Stimulated activated CD4-positive, alpha-beta T cell treated with anti-CD3 and anti-CD28 coated beads, TNF-alpha, amount 100 ng/mL, for 48 hours (primary cell): ENCODE measurements around the gene ARHGEF28.

Experiments used
- DNase-seq, 3 donors: peaks; one replicate each; pipeline ENCODE4 v3.0.0-alpha.2; 2020; ENCODE audit warnings: low read depth in 3 of 3

ARHGEF28 gene

DNA sequence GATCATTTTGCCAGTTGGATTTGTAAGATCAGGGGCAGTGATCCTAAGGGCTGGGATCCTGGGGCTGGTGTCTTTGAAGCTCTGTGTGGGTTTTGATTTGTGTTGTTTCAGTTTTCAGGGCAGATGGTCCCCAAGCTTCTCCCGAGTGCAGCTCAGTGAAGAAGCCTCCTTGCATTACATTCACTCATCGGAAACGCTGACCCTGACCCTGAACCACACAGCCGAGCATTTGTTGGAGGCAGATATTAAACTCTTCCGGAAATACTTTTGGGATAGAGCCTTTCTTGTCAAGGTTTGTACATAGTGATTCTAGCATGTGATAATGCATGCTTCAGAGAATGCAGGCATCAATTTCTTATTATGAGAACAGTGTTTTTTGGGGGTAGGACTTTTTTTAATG lies 150.4 kb downstream of the ARHGEF28 start:
- no peak for DNase-seq

DNA sequence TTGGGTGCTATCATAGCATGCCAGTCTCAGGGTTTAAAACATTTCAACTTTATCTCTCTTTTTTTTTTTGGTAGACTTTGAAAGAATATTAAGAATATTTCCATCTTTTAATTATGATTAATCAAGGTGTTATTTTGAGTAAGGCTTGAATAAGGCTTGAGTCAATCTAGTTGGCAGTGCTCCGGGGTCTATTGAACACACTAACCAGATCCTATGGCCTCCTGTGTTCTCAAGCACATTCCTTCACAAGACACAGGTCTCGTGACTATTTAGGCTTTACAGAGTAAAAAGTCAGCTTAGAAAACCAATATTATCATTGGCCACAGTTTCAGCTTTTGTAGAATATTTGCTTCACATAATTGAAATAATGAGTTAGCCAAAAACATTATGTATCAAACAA lies 151.2 kb downstream of the ARHGEF28 start:
- no peak for DNase-seq

DNA sequence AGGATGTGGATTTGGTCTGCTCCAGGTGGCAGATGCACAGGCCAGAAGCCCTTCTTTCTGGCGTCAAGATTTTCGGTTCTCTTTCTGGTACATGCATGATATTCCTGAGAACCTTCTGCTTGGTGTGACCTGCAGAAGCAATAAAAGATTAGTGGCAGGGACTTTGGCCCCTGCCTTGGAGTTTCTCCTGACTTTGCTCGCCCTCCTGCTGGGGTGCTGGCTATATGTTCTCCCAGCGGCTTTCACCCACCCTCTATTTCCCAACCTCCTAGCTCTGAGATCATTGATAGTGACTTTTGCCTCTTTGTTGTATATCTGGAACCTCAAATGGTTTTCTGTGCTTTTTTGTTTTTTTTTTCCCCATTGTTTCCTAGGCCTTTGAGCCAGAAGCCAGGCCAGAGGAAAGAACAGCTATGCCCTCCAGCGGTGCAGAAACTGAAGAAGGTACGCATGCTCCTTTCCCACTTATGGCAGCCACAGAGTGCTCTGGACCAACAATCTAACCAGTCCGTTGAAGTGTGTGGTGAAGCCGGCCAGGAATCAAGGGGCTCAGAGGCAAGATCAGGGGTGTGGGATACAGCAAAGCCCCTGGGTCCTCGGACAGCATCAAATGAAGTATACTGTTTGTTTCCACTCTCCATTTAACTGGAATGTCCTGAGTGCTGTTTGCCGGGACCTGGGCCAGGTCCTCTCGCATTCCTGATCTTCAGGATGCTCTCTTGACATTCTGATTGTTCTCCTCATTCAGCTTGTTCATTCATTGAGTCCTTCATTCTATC lies 154.5 kb downstream of the ARHGEF28 start:
- DNase-seq = no peak

DNA sequence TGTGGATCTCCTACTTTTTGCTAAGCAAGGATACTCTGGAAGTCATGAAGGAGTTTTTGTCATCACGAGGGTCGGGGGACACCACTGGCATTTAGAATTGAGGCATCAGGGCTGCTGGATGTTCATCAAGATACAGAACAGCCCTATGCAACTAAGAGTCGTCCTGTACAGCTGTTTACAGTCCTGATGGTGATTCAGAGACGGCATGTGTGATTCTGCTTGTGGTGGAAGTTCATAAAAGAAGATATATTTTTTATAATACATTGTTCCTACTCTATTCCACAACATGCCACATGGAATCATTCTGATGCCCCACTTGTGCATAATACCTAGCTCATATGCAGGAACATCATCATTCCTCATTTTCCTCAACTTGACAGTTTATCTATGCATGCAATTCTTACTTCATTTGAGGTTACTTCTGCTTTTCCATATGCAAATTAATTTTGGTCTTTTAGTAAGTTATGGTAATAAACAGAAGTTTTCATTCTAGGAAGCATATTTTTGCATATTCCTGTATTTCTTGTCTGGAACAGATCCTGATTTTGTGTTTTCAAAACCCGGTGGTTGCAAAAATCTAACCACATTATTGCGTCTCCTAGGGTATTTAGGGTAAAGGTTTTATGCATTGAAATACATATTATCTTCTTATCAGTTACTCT lies 155.2 kb downstream of the ARHGEF28 start:
- no peak for DNase-seq

DNA sequence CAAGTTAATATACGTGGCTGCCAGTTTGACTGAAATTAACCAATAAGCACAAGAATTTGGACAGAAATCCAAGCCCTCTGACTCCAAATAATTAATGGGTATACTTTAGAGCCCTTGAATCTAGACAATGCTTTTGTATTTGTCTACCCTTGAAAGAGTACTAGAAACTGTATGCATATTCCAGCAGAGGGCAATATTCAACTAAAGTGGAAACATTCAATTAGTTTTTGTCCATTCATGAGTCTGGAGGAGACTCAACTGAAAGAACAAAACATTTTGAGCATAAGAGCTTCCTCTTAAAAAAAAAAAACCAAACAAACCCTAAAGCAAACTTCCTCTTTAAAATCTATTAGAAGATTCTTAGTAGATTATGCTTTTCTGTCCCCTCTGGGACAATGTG lies 157.8 kb downstream of the ARHGEF28 start:
- no peak for DNase-seq

DNA sequence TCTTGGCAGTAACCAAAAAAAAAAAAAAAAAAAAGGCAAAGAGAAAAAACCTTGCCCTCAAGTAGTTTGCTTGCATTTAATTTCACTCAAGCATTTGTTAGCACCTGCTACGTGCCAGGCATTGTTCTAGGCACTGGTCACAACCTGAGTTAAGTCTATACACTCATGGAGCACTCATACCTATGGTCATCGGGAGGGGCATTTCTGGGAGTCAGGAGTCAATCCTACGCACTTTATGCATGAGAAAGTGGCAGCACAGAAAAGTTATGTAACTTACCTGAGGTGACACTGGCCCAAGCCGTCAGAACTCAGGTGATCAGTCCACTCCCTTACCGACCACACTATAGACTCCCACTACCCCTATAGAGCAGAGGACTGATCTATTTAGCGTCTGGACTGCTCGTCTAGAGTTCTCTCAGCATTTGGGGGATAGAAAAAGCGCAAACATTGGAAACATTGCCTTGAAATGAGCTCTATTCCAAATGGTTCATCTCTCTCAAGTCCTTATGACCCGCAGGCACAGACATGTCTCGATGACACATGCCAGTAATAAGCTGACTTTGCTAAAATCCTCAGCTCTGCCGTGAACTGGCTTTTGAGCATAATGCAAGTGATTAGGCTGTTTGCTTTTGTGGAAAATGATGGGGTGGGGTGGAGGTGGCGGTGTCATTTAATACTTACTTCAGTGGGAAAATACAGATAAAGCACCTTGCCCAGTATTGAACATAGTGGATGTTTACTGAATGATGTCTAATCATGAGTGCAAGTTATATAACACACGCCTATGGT lies 160.2 kb downstream of the ARHGEF28 start:
- DNase-seq = no peak

DNA sequence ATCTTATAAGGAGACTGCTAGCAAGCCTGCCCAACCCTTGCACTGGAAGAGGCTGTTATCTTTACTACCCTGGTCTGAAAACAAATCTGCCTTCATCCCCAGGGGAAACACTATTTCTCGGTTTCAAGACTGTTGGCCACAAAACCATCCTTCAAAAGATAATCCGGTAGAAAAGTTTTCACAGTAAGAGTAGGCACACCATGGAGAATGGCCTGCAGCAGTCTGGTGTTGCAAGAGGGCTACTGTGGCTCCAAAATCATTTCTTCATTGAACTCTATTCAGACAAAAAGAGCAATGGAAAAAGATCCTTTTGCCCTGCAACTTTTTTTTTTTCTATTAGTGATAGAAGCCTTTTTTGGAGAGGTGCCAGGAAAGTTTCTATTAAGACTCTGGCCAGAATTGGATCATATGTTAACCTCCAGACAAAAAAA lies 163.9 kb downstream of the ARHGEF28 start:
- no peak for DNase-seq

DNA sequence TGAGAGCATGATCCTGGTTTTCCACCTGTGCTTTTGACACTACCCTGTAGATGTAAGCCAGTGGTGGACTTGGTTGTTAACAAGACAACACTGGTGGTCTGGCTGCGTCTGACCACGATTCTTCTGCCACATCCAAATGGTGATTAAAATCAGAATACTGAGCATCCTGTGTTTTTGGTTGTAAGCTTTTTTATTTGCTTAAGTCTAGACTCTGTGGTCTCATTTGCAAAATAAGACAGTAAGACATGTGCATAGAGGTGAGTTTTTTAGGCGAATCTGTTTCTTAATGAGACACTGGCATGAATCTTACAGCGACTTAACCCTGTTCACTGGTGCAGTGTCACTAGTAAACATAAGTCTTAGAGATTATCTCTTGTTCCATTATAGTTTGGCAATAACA lies 165.4 kb downstream of the ARHGEF28 start:
- DNase-seq = no peak

DNA sequence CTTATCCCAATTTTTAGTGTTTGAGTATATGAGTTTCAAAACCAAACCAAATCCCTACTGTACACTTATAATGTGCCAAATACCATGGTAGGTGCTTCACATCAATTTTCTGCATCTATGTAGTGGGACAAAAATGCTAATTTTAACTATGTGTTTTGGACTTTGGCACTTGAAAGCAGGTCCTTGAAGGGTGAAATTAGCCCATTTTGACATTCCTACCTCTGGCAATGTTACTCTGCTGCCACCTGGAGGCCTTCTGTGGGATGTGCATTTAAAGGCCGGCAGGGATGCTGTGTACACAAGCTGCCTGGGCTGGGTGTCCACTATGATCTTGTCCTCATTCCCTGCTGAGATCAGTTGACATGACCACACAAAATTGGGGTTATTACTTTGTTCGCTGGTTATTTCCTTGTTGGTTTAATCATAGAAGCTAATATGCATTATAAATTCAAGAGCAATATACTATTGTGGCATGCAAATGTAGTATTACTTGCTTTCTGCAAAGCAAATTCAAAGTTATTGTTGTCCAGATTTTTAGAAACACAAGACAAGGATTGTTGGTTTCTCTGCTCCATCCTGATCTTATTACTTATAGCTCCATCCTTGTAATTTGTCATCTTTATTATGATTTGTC lies 166.8 kb downstream of the ARHGEF28 start:
- peak; percentile 11 to 42 (median 36) for DNase-seq

DNA sequence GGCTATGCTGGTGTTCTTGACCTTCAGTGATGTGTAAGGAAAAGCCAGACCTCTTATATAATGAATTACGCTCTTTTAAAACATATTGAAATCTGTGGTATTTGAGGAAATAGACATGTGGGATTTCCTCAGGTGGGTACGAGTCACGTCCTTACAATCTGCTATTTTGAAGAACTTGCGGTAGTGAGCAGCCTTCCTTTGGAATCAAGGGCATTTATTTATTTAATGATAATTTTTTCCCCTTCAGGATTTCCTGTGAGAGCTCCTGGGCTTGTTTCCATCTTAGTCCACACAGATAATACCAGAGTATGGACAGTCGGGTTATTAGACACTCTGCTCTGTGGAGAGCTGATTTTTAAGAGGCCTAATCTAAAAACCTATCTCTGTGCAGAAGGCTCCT lies 167.9 kb downstream of the ARHGEF28 start:
- DNase-seq = no peak

DNA sequence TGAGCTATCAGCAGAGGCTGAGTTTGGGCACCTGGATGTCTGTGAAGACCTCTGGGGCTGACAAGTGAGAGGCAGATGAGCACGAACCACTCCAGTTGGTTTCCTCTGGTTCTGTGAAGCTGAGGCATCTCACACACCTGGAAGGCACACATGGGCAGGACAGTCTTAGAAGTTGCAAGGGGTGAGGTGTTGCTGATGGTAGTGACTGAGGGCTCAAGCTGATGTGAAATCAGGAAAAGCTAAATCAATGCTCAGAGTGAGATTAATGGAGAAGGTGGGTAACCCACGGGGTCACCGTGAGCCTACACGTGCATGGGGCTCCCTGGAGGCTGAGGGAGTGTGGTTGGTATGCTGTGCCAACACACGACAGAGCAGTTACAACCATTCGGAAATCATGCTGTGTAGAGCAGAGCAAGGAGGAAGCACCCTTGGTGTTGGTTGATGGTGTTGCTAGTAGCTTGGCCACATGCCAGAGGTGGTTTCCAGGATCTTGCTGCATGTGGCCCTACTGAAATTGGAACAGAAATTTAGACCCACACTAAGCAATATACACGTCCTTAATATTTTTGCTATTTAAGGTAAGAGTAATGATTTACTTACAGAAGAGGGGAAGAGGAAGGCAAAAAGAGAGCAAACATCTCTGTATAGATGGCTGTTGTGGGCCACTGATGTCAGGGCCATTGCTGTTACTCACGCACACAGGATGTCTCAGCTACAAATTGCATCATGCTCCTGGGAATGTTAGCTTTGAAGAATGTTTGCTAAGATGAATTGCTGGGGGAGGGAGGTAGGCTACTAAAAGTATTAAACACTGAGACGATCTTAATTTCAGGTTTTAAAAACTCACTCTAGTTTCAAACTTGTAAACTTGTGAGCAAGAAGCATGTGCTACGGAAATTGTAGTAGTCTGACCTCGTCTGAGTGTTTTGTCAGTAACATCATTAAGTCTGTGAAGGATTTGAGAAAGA lies 170.5 kb downstream of the ARHGEF28 start:
- no peak for DNase-seq

DNA sequence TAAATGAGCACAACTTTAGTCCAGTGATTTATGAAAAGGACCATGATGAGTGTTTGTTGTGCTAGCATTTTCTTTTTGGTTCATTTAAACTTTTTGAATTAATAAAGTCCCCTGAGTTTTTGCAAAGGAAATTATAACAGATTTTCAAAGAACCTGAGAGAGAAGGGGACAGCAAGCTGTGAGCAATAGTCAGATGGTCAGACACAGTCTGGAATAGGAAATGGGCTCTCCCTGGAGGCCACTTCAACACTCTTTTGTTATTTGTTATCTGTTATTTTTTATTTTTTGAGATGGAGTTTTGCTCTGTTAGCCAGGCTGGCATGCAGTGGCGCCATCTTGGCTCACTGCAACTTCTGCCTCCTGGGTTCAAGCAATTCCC lies 171.1 kb downstream of the ARHGEF28 start:
- no peak for DNase-seq

DNA sequence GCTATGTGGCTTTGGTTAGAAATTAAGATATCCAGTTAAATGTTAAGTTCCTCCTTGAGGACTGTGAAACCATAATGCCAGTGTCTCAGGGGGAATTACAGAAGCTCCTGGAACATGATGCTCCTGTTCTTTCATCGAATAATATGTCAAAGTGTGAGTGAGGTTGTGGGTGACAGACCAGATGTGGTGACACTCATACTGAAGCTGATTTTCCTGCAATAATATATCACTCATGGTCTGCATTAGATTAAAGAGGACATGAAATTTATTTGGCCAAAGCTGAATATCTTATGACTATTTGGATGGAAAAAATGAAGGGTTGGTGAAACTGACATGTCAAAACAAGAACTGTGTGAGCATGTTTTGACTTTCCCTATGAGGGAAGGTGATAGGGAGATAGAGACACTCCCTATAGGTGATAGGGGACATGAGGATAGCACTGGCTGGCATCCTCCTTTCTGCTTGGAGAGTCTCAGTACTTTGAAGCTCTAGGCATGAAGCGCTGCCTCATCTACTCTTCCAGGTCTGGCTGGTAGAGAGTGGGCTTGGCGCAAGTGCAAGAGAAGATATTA lies 173.5 kb downstream of the ARHGEF28 start:
- DNase-seq = no peak

DNA sequence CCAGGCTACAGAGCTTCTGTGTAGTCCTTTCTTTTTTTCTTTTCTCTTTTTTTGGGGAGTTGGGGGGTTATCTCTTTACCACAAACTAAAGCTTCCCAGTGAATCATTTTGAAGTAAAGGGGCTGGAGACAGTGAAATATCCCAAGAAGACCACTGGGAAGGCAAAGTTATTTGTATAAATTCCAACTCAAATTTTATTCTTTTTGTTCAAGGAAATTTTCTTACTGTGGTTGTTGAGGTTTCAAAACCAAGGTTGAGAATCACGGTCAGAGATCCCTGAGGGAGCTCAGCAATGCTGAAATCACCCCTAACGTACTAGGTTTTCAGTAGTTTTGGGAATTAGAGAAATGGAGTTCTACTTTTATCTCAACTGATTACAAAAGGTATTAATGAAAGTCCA lies 175.7 kb downstream of the ARHGEF28 start:
- no peak for DNase-seq

DNA sequence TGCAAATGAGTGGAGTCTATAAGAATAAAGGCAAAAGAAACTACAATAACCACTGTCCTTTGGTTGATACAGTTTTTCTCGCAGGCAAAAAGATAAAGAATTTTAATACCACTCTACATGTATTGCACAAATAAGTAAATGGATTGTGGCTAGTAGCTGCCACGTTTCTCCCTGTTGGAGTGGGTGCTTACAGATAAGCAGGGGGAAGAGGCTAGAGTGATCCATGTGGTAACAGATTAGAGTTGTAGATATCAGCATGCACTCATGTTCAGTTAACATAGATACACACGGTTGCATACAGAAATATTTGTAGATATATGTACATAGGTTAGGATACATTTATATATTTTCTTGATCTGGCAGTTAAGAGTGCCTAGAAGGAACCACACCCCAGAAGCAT lies 179.5 kb downstream of the ARHGEF28 start:
- no peak for DNase-seq

DNA sequence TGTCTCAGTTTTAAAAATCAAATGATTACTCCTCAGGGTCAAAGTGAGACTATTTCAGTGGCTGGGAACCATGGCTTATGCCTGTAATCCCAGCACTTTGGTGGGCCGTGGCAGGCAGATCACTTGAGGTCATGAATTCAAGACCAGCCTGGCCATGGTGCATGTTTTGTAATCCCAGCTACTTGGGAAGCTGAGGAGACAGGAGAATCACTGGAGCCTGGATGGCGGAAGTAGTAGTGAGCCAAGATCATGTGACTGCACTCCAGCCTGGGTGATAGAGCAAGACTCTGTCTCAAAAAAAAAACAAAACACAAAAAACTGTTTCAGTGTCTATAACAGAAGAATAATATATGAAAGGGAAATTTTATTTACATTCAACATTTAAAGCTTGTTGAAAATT lies 182.9 kb downstream of the ARHGEF28 start:
- DNase-seq = no peak

DNA sequence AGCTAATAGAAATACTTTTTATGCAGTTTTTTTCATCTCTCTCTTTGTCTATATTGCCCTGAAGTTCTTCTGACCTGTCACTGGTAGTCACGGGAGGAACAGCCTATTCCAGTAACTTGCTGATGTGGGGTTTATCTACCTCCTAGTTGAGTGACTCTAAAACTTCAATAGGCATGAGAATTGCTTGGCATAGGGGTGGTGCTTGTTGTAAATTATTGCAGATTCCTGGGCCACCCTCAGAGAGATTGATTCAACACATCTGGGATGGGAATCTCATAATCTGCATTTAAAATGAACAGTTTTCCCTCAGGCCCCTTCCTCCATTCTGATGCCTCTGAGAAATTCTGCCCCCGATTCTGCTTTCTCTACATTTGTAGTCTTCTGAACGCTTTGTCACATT lies 184.4 kb downstream of the ARHGEF28 start:
- no peak for DNase-seq

DNA sequence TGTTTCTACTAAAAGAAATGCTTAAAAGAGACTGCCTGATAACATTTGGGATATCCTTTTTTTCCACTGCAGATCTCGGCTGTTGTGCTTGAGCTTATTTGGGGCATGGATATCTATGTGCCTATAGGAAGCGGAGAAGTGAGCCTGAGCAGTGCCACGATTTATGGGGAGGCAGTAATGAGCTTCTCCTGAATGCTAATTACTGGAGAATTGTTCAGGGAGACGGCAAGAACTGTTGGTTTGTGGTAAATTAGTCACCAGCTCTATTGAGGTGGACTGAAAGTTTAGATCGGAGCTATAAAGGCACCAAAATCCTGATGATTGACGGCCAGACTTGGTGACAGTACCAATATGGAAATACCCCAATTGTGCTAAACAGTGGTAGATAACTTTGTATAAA lies 186.5 kb downstream of the ARHGEF28 start:
- DNase-seq = no peak

DNA sequence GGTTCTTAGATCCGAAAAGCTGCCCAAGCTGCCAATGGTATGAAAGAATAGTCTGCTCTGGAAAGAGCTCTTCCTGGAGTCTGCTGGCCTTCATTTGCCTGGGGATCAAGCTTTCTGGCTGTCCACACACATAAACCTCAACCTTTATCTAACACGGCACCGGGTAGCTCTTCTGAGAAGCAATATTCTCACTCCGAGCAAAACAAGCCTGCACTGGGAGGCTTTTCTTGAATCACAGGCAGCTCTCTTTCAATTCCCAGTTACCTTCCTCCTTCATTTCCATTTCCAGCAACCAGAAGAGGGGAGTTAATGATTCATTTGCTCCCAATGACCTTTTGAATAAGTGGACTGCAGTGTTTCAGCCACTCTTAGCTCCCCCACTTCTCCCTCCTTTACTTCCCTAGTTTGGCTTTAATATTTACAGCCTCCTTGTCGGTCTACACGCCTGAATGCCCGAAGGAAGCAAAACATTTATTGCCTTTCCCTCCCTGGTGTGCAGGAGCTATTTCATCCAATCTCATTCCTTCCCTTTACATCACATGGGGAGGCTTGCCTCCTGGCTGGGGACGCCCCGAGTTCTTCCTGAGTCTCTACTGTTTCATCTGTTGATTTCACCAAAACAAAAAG lies 187.1 kb downstream of the ARHGEF28 start:
- no peak for DNase-seq

DNA sequence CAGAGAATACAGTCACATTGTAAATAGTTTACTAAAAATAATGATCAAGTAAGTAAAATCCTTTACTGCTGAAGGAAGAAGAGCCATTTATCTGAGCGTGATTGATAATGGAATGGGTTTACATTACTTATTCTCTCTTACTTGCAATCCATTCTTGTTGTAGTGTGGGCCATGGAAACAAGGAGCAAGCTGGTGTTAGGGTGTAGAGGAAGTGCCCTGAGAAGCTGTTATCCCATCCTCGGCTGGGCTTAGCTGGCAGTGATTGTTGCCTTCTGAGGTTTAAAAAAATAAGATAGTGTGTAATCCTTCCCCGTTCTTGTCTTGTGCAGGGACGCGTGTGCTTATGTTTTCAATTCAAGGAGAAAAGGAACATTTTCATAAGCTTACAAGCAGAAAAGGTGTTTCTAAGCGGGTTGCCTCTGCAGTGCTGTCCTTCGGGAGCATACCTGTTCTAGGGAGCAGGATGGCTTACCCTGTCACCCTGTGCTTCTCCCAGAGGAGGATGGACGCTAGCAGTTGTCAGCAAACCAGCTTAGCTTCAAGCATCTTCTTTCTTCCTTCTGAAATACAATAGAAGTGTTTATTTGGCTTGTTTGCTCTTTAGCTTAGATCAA lies 188.3 kb downstream of the ARHGEF28 start:
- no peak for DNase-seq
